ENCODE results near the gene SBK1. TPM values are rescaled to one million over a fixed set of nuclear protein-coding genes. Genes with fewer than 3 reads are reported as not detected.

SBK1 gene
- total RNA-seq, 6 experiments from 2014 or later: 0.04 to 0.12 (median 0.07) TPM

- Histone ChIP-seq H3K4me1 (no peaks in the 10 kb centered on the region), H3K4me3 (no peak overlapping the region), H3K27me3 (no peaks in the 10 kb centered on the region), H3K27ac (no peak overlapping the region), H3K36me3 (no peaks in the 10 kb centered on the region), H3K9me3 (no peaks in the 10 kb centered on the region)
- ATAC-seq (no peak), DNase-seq (no peak)
- intact Hi-C loops (cut with DNase I): no loop called here
- WGBS (ENCODE audit: insufficient coverage, low coverage, low lambda C conversion rate, missing lambda C conversion rate): 70% methylated on average over 7 of the region's 7 CpGs
- TF ChIP-seq CTCF (IDR thresholded peaks at IDR 0.05): no peak
- TF ChIP-seq POLR2A (IDR thresholded peaks at IDR 0.05): no peak
Observed at GRCh38 chr16:28259781-28260150, 32.6 kb upstream of the SBK1 start.

GRCh38 chr16:28260193-28260592 lies 32.1 kb upstream of the SBK1 start:
- TF ChIP-seq CTCF (IDR thresholded peaks at IDR 0.05) (no peak), POLR2A (IDR thresholded peaks at IDR 0.05) (no peak)
- intact Hi-C loops (cut with DNase I): no loop called here
- Histone ChIP-seq H3K9me3 (no peaks in the 10 kb centered on the region), H3K36me3 (no peaks in the 10 kb centered on the region), H3K27ac (no peak overlapping the region), H3K27me3 (no peaks in the 10 kb centered on the region), H3K4me3 (no peak overlapping the region), H3K4me1 (no peaks in the 10 kb centered on the region)
- ATAC-seq: no peak
- DNase-seq: no peak
- WGBS (ENCODE audit: insufficient coverage, low coverage, low lambda C conversion rate, missing lambda C conversion rate): no CpG with 5 or more reads among the region's 1 CpG

GRCh38 chr16:28261942-28262341 lies 30.4 kb upstream of the SBK1 start:
- H3K9me3 ChIP-seq: no peaks in the 10 kb centered on the region
- H3K4me3 ChIP-seq: no peak overlapping the region
- TF ChIP-seq POLR2A (IDR thresholded peaks at IDR 0.05): no peak
- no peak for TF ChIP-seq CTCF (IDR thresholded peaks at IDR 0.05)
- DNase-seq (no peak), ATAC-seq (no peak)
- H3K27me3 ChIP-seq: no peaks in the 10 kb centered on the region
- H3K27ac ChIP-seq: no peak overlapping the region
- intact Hi-C loops (cut with DNase I): no loop called here
- no peaks in the 10 kb centered on the region for H3K36me3 ChIP-seq
- WGBS (ENCODE audit: insufficient coverage, low coverage, low lambda C conversion rate, missing lambda C conversion rate): 0% methylated on average over 1 of the region's 4 CpGs
- H3K4me1 ChIP-seq: no peaks in the 10 kb centered on the region

- Histone ChIP-seq H3K4me3 (no peak overlapping the region), H3K27me3 (no peaks in the 10 kb centered on the region), H3K4me1 (no peaks in the 10 kb centered on the region), H3K9me3 (no peaks in the 10 kb centered on the region), H3K27ac (no peak overlapping the region), H3K36me3 (no peaks in the 10 kb centered on the region)
- DNase-seq: no peak
- 38% methylated on average over 6 of the region's 7 CpGs for WGBS (ENCODE audit: insufficient coverage, low coverage, low lambda C conversion rate, missing lambda C conversion rate)
- intact Hi-C loops (cut with DNase I): no loop called here
- TF ChIP-seq CTCF (IDR thresholded peaks at IDR 0.05): no peak
- no peak for ATAC-seq
Observed at GRCh38 chr16:28263305-28263704, 29.0 kb upstream of the SBK1 start.

GRCh38 chr16:28264656-28265055 lies 27.7 kb upstream of the SBK1 start:
- Histone ChIP-seq H3K4me1 (no peaks in the 10 kb centered on the region), H3K4me3 (no peak overlapping the region), H3K36me3 (no peaks in the 10 kb centered on the region), H3K9me3 (no peaks in the 10 kb centered on the region), H3K27ac (no peak overlapping the region), H3K27me3 (no peaks in the 10 kb centered on the region)
- intact Hi-C loops (cut with DNase I): no loop called here
- 27% methylated on average over 14 of the region's 14 CpGs for WGBS (ENCODE audit: insufficient coverage, low coverage, low lambda C conversion rate, missing lambda C conversion rate)
- no peak for ATAC-seq
- no peak for TF ChIP-seq CTCF (IDR thresholded peaks at IDR 0.05)
- TF ChIP-seq POLR2A (IDR thresholded peaks at IDR 0.05): no peak
- DNase-seq: no peak
